HL-60 (cell line): ENCODE measurements around the gene NDUFS7.

Experiments
- CTCF ChIP-seq: IDR thresholded peaks from one replicate; pipeline ENCODE4 v1.5.1; 2011; ENCODE audit warnings: low read length, control low read depth, inconsistent platforms; ENCODE audit not compliant: insufficient read depth
- REST ChIP-seq: IDR thresholded peaks from 2 replicates; pipeline ENCODE4 v1.6.1; 2012; ENCODE audit warnings: low read depth; ENCODE audit not compliant: insufficient replicate concordance

GRCh38 chr19:1376415-1376805, 7.3 kb upstream of the NDUFS7 start:
- TF ChIP-seq CTCF (no peak), REST (no peak)
